GM12892 (cell line): Measurements from ENCODE around the gene KIF3B.

Source experiments
- POLR2A ChIP-seq: IDR thresholded peaks from 2 replicates; pipeline ENCODE4 v1.6.1; 2011; ENCODE audit warnings: low read depth, low read length, control low read depth
- POLR2AphosphoS5 ChIP-seq: IDR thresholded peaks from 2 replicates; pipeline ENCODE4 v1.6.1; 2011; ENCODE audit warnings: low read depth, low read length, control low read depth
- TAF1 ChIP-seq: IDR thresholded peaks from 2 replicates; pipeline ENCODE4 v1.6.1; 2011; ENCODE audit warnings: low read depth, mild to moderate bottlenecking, control low read depth, low read length, borderline replicate concordance

GRCh38 chr20:32312718-32313424 is 35.4 kb downstream of the KIF3B start:
- TF ChIP-seq POLR2A, result no peak
- no peak for TF ChIP-seq POLR2AphosphoS5
- no peak for TF ChIP-seq TAF1
